GM18520 (cell line): ENCODE results near the gene APBA1.

Experiments used
- ATAC-seq: cut with Tn5 transposase; IDR thresholded peaks from one replicate; pipeline ENCODE4 v1.9.1; 2021; ENCODE audit not compliant: unreplicated experiment

APBA1 gene

DNA sequence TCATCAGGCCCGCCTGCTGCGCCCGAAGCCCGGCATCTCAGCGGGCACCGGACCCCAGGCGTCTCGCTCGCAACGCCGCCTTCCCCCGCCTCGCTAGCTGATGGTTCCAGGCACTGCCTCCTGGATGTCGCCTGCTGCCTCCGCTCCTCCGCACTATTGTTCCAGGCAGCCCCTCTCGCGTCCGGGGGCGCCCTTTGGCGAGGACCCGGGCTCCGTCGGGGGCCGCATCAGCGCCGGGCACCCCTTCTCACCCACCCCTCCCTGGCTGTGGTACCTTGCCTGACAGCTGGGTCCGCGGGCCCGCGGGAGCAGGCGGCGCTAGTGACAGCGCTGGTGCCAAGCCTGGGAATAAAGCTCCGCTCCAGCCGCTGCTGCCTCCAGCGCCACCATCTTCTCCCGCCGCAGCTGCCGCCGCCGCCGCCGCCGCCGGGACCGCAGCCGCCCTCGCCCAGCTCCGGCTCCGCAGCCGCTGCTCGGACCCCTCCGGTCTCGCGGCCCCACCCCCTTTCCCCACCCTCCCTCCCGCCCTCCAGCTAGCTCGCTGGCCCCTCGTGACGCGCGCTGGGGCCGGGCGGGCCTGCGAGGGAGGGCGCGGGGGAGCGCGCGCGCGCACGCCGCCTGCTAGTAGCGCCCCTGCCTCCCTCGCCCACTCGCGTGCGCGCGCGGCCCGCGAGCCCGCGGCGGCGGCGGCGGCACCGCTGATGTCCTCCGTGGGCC lies at the start of gene APBA1:
Gene APBA1, minus strand, starts transcription at position 493 of the 717 bp plus-strand sequence.
- ATAC-seq, result no peak

DNA sequence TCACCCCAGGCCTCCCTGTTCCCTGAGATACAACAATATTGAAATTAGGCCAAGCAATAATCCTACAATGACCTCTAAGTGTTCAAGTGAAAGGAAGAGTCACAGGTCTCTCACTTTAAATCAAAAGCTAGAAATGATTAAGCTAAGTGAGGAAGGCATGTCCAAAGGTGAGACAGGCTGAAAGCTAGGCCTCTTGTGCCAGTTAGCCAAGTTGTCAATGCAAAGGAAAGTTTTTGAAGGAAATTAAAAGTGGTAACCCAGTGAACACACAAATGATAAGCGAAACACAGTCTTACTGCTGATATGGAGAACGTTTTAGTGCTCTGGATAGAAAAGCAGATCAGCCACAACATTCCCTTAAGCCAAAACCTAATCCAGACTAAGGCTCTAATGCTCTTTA lies 47.8 kb upstream of the APBA1 start:
- no peak for ATAC-seq

- ATAC-seq, result no peak
Observed at GRCh38 chr9:69719367-69719766, 47.2 kb upstream of the APBA1 start.

DNA sequence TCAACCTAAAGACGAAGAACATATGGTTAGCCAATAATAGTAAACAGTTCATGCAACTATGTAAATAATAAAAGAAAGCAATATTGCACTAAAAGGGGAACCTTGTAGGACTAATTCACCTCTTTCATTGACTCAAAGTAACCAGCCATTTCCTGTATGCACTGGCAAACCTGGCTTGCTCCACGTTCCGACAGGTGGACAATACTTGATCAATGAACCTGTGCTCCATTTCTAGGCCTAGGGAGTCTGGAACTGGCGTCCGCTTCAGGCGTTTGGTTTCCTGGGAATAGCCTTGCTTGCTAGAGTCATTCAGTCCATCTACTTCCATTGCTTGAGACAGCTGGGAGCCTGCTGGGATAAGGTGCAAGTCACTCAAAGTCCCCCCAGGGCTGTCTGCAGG lies 46.0 kb upstream of the APBA1 start:
- ATAC-seq, result no peak

GRCh38 chr9:69715825-69716224 lies 43.7 kb upstream of the APBA1 start:
- no peak for ATAC-seq

DNA sequence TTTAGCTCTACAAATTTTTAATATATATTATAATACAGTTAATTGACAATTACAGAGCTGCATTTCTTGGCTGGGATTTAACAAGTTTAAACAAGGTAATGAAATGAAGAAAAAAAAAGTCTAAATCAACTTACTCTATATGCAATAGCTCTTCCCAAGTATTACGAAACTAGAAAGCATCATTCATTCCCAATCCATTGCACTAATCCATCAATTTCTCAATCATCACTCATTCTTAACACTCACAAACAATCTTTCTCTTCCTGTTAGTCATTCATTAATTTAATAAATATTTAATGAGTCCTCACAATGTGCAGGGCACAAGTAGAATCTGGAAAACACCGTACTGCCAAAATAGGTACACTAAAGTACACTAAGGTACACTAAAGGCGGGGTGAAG lies 42.9 kb upstream of the APBA1 start:
- ATAC-seq, result no peak

DNA sequence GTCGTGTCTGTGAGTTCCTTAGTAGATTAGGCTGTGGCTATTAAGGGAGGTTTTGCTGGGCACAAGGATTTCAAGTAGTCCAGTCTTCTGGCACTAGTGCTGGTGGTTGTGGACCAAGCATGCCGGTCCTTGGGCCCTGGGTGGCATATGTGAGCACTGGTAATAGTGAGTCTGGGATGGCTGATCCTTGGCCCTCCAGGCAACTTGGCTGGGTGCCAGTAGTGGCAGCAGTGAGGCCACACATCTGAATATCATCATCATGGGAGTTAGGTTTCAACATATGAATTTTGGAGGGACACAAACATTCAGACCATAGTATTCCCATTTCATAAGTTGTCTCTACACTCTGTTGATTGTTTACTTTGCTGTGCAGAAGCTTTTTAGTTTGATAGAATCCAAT lies 25.3 kb upstream of the APBA1 start:
- no peak for ATAC-seq

DNA sequence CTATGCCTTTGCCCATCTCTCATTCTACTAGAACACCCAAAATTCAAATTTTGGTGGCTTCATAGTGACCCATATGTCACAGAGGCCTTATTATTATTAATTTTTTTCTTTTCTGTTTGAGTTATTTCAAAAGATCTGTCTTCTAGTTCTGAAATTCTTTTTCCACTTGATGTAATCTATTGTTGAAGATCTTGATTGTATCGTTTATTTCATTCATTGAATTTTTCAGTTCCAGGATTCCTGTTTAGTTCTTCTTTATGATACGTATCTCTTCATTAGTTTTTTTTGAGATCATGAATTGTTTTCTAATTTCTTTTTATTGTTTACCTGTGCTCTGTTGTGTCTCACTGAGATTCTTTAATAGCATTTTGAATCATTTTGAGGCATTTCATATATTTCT lies 24.6 kb upstream of the APBA1 start:
- ATAC-seq, result no peak

- ATAC-seq, result no peak
Observed at GRCh38 chr9:69689991-69690538, 17.9 kb upstream of the APBA1 start.

- ATAC-seq, result no peak
Observed at GRCh38 chr9:69683927-69684326, 11.8 kb upstream of the APBA1 start.

DNA sequence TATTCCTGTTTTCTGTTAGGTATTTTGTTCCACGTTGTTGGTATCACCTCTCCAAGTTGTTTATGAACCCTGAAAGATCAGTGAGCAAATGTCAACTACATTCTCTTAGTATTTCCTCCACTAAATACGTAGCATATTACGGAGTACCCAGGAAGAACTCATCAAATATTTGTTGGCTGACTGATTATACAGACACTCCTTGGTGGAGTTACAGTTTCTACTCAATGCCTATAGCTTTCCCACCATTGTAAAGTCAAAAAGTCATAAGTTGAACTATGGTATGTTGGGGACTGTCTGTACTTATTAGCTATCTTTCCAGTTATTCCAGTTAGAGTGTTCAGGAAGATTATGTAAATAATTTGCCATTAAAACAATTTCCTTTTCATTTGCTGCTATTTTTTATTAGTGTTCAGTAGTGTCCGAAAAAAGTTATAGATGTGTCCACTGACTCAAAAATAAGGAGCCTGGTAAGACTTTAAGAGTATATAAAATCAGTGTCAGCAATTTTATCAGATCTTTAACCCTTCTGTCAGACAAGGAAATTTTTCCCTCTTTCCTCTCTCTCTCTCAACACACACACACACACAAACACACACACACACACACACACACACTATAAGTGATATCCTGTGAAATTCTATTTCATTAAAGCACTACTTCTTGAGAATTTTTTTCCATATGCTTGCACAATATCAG lies 6.8 kb upstream of the APBA1 start:
- no peak for ATAC-seq

GRCh38 chr9:69677931-69678330 lies 5.8 kb upstream of the APBA1 start:
- ATAC-seq, result no peak

GRCh38 chr9:69675563-69675962 lies 3.4 kb upstream of the APBA1 start:
- no peak for ATAC-seq

GRCh38 chr9:69674716-69675438 lies 2.7 kb upstream of the APBA1 start:
- ATAC-seq, result no peak

GRCh38 chr9:69674112-69674685 lies 2.0 kb upstream of the APBA1 start:
- no peak for ATAC-seq

- no peak for ATAC-seq
Observed at GRCh38 chr9:69673311-69673640, 1.1 kb upstream of the APBA1 start.

DNA sequence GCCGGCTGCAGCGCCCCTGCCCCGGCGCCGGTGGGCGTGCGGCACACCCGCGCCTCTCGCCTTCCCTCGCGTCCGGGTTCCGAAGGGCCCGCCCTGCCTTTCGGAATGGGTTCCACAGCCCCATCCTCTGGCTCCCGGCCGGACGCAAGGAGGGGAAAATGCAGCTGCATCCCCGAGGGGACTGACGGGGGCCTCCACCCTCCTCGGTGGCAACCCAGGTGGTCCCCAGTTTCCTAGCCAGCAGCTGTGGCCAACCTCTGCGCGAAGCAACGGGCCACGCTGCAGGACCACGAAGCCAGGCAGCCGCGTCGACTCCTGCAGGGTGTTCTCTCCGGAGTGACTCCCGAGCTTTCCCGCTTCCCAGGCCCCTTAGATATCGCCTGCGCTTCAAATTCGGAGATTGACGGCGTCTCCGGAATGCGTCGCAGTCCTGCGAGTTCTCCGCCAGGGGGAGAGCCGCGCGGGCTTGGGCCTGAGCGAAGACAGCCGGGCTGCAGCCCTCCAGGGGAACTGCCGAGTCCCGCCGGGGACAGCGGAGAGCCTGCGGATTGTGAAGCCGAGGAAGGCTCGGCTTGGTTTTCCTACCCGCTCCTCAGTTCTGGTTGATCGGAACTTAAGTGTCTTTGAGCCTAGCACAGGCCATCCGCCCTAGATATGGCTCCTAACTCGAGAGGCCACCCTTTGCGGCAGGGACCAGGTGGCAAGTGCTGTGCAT lies 582 bp upstream of the APBA1 start:
- peak; percentile 79 for ATAC-seq

GRCh38 chr9:69671311-69671878 lies 776 bp downstream of the APBA1 start:
- no peak for ATAC-seq

DNA sequence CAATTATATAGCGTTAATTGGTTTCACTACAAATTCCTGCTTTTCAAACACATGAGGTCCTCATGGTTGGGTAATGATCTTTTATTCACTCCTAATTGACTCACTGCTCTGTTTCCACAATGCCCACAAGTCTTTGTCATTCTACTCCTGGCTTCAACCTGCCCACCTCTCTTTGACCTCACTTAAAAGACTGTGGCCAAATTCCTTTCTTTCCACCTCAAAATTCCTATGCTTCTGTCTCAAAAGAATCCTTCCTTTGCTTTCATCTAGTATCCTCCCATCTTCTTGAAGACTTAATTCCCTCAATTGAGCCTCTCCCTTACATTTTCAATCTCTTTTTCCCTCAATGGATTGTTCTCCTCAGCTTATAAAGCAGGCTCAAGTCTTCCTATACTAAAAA lies 4.9 kb downstream of the APBA1 start:
- ATAC-seq, result no peak

DNA sequence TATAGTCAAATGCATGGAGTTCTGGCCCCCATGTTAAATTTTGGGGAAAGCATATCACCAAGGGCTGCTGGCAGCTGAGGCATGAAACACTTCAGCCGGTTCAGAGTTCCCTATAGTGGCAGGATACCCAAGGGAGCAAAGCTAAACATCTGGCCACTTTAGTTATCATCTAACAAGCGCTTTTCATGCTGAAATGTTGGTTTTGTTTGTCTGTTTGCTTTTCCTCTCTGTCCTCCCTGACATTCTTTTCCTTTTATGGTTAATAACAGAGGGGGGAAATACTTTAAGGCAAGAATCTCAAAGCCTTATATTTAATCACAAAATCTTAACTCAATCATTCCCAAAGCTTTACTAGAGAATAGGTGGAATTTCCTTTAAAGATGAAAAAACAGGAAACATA lies 11.9 kb downstream of the APBA1 start:
- ATAC-seq, result no peak
